Measurements from ENCODE around the gene WWOX.

GRCh38 chr16:78654929-78655328, 555.5 kb downstream of the WWOX start:
- TF ChIP-seq POLR2A (IDR thresholded peaks at IDR 0.05) (no peak), CTCF (IDR thresholded peaks at IDR 0.05) (no peak)
